ENCODE data around the gene HPCAL1.

GRCh38 chr2:10407432-10407831 lies 104.7 kb downstream of the HPCAL1 start:
- TF ChIP-seq, protein P1, sequence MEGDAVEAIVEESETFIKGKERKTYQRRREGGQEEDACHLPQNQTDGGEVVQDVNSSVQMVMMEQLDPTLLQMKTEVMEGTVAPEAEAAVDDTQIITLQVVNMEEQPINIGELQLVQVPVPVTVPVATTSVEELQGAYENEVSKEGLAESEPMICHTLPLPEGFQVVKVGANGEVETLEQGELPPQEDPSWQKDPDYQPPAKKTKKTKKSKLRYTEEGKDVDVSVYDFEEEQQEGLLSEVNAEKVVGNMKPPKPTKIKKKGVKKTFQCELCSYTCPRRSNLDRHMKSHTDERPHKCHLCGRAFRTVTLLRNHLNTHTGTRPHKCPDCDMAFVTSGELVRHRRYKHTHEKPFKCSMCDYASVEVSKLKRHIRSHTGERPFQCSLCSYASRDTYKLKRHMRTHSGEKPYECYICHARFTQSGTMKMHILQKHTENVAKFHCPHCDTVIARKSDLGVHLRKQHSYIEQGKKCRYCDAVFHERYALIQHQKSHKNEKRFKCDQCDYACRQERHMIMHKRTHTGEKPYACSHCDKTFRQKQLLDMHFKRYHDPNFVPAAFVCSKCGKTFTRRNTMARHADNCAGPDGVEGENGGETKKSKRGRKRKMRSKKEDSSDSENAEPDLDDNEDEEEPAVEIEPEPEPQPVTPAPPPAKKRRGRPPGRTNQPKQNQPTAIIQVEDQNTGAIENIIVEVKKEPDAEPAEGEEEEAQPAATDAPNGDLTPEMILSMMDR (IDR thresholded peaks at IDR 0.05) = no peak
- no peak for TF ChIP-seq EZH2 (IDR thresholded peaks at IDR 0.05; ENCODE audit: borderline replicate concordance, insufficient read depth, low read depth, low read length, poor library complexity, severe bottlenecking)
